ENCODE measurements around the gene ADAP1. TPM values are rescaled to one million over a fixed set of nuclear protein-coding genes. Genes with fewer than 3 reads are reported as not detected.
A peak's percentile ranks its signal among the peaks of the same experiment; 100 is the strongest.

The ADAP1 gene
- total RNA-seq, 2 donors from 2014 or later, result 19.7 to 19.8 TPM

- Histone ChIP-seq H3K4me3 (no peak overlapping the region), H3K9me3 (no peaks in the 10 kb centered on the region), H3K4me1 (peaks cover 73% of the 10 kb centered on the region), H3K27ac (peak overlapping the region in 3 of 4 donors; percentile 36 to 92 (median 51)), H3K27me3 (no peaks in the 10 kb centered on the region), H3K36me3 (replicated peaks in 1 of 2; ENCODE audit: insufficient read depth in 1 of 2, low read depth in 2 of 2) (no peaks in the 10 kb centered on the region)
- TF ChIP-seq CTCF (IDR thresholded peaks at IDR 0.05), result no peak
- TF ChIP-seq POLR2A (IDR thresholded peaks at IDR 0.05), result no peak
- ATAC-seq, result no peak
- intact Hi-C loops (cut with DNase I), result no loop called here
- peak; percentile 69 to 84 (median 80) for DNase-seq
- 26 to 85% methylated on average over 9 to 15 of the region's 15 CpGs for whole genome bisulfite sequencing, 2 donors
These were observed 75.4 kb downstream of the ADAP1 start for GRCh38 chr7:879093-879492.

GRCh38 chr7:877312-878232 lies 76.9 kb downstream of the ADAP1 start:
- Histone ChIP-seq H3K36me3 (replicated peaks in 1 of 2; ENCODE audit: insufficient read depth in 1 of 2, low read depth in 2 of 2) (no peaks in the 10 kb centered on the region), H3K27me3 (no peaks in the 10 kb centered on the region), H3K27ac (peak overlapping the region; percentile 78 to 92 (median 86)), H3K4me1 (peaks cover 70% of the 10 kb centered on the region), H3K9me3 (no peaks in the 10 kb centered on the region), H3K4me3 (peak overlapping the region; percentile 59 to 73)
- ATAC-seq (peak; percentile 6), DNase-seq (peak; percentile 61 to 78 (median 74))
- TF ChIP-seq POLR2A (IDR thresholded peaks at IDR 0.05), result no peak
- no peak for TF ChIP-seq CTCF (IDR thresholded peaks at IDR 0.05)
- intact Hi-C loops (cut with DNase I), result no loop called here
- WGBS, 2 donors, result 2 to 4% methylated on average over 22 to 33 of the region's 47 CpGs

GRCh38 chr7:876972-877311 lies 77.5 kb downstream of the ADAP1 start:
- H3K36me3 ChIP-seq (replicated peaks in 1 of 2; ENCODE audit: insufficient read depth in 1 of 2, low read depth in 2 of 2), result no peaks in the 10 kb centered on the region
- intact Hi-C loops (cut with DNase I), result no loop called here
- DNase-seq (no peak), ATAC-seq (peak; percentile 24)
- no peaks in the 10 kb centered on the region for H3K27me3 ChIP-seq
- H3K27ac ChIP-seq, result peak overlapping the region; percentile 78 to 92 (median 86)
- peak overlapping the region; percentile 59 to 73 for H3K4me3 ChIP-seq
- no peak for TF ChIP-seq POLR2A (IDR thresholded peaks at IDR 0.05)
- no peak for TF ChIP-seq CTCF (IDR thresholded peaks at IDR 0.05)
- H3K9me3 ChIP-seq, result no peaks in the 10 kb centered on the region
- H3K4me1 ChIP-seq, result peaks cover 63% of the 10 kb centered on the region
- WGBS, 2 donors, result 0 to 1% methylated on average over 23 to 26 of the region's 26 CpGs

- intact Hi-C loops (cut with DNase I), result no loop called here
- H3K27me3 ChIP-seq, result no peaks in the 10 kb centered on the region
- H3K27ac ChIP-seq, result peak within 1 kb of the TSS; percentile 78 to 92 (median 86)
- peak; percentile 98 to 99 (median 98) for DNase-seq
- TF ChIP-seq POLR2A (IDR thresholded peaks at IDR 0.05), result peak; percentile 69 to 84 (median 80)
- TF ChIP-seq CTCF (IDR thresholded peaks at IDR 0.05), result peak in 3 of 7 experiments; percentile 25 to 47 (median 33)
- peaks cover 61% of the 10 kb centered on the region for H3K4me1 ChIP-seq
- 0 to 1% methylated on average over 4 to 105 of the region's 129 CpGs for WGBS, 2 donors
- peak; percentile 84 for ATAC-seq
- peak within 1 kb of the TSS; percentile 59 to 73 for H3K4me3 ChIP-seq
- H3K9me3 ChIP-seq, result no peaks in the 10 kb centered on the region
- no peaks in the 10 kb centered on the region for H3K36me3 ChIP-seq (replicated peaks in 1 of 2; ENCODE audit: insufficient read depth in 1 of 2, low read depth in 2 of 2)
These were observed 78.2 kb downstream of the ADAP1 start, which contains the start of gene GET4 for GRCh38 chr7:876077-876971. TSS of gene GET4 (plus strand) at chr7:876554. CDS start at chr7:876646, 92 bp downstream.
